Measurements from ENCODE around the gene TMC2.

The TMC2 gene

GRCh38 chr20:2527762-2528161, 8.6 kb upstream of the TMC2 start:
- DNase-seq = no peak

- no peak for DNase-seq
These were observed 7.6 kb upstream of the TMC2 start for GRCh38 chr20:2528671-2529271.

- DNase-seq = no peak
These were observed 3.3 kb upstream of the TMC2 start for GRCh38 chr20:2533118-2533517.

- no peak for DNase-seq
These were observed 438 bp upstream of the TMC2 start for GRCh38 chr20:2535711-2536559.

GRCh38 chr20:2537101-2537500, 728 bp downstream of the TMC2 start:
- no peak for DNase-seq

- no peak for DNase-seq
These were observed 2.0 kb downstream of the TMC2 start for GRCh38 chr20:2538356-2538755.

- no peak for DNase-seq
These were observed 2.8 kb downstream of the TMC2 start for GRCh38 chr20:2538931-2539720.

GRCh38 chr20:2541940-2542339, 5.6 kb downstream of the TMC2 start:
- DNase-seq = no peak

GRCh38 chr20:2542361-2542760, 6.0 kb downstream of the TMC2 start:
- no peak for DNase-seq

- no peak for DNase-seq
These were observed 7.8 kb downstream of the TMC2 start for GRCh38 chr20:2544211-2544610.

- DNase-seq = no peak
These were observed 9.2 kb downstream of the TMC2 start for GRCh38 chr20:2545594-2545993.

GRCh38 chr20:2557873-2558580, 21.7 kb downstream of the TMC2 start:
- DNase-seq = no peak

GRCh38 chr20:2558581-2559278, 22.4 kb downstream of the TMC2 start:
- DNase-seq = no peak

- no peak for DNase-seq
These were observed 22.9 kb downstream of the TMC2 start for GRCh38 chr20:2559279-2559626.

- no peak for DNase-seq
These were observed 23.3 kb downstream of the TMC2 start for GRCh38 chr20:2559651-2560050.

GRCh38 chr20:2563116-2563515, 26.7 kb downstream of the TMC2 start:
- no peak for DNase-seq

- no peak for DNase-seq
These were observed 28.0 kb downstream of the TMC2 start for GRCh38 chr20:2564406-2564805.

- no peak for DNase-seq
These were observed 39.3 kb downstream of the TMC2 start for GRCh38 chr20:2575682-2576081.

GRCh38 chr20:2576317-2576727, 39.9 kb downstream of the TMC2 start:
- no peak for DNase-seq

- DNase-seq = no peak
These were observed 42.3 kb downstream of the TMC2 start for GRCh38 chr20:2578475-2579192.

- DNase-seq = no peak
These were observed 49.4 kb downstream of the TMC2 start for GRCh38 chr20:2585811-2586210.

- DNase-seq = peak; percentile 7
These were observed 57.4 kb downstream of the TMC2 start for GRCh38 chr20:2593756-2594155.
